Keratinocyte (primary cell): ENCODE measurements around the gene ZNF195.
"Not testable (repeated sequence)": the region's sequence is repeated elsewhere in the genome, so short reads cannot be mapped to it uniquely, and the experiment has no call there.

Source experiments
- EZH2 ChIP-seq: IDR thresholded peaks from one replicate; pipeline ENCODE4 v1.6.1; 2012; ENCODE audit warnings: inconsistent platforms, mild to moderate bottlenecking, low read length, moderate library complexity
- TF ChIP-seq, protein P1 (sequence below), 3 experiments: IDR thresholded peaks in 1 of 3; conservative IDR thresholded peaks in 1 of 3; optimal IDR thresholded peaks in 1 of 3; 2 replicates in 2 of 3; 3 replicates in 1 of 3; pipeline versions ENCODE3 to v1.5.1; 2011; ENCODE audit warnings: low read length in 3 of 3, mild to moderate bottlenecking in 3 of 3, moderate library complexity in 2 of 3, control low read depth in 1 of 3, inconsistent platforms in 1 of 3; ENCODE audit not compliant: insufficient read depth in 2 of 3; ENCODE audit errors: extremely low read depth in 1 of 3

- TF ChIP-seq, protein P1, sequence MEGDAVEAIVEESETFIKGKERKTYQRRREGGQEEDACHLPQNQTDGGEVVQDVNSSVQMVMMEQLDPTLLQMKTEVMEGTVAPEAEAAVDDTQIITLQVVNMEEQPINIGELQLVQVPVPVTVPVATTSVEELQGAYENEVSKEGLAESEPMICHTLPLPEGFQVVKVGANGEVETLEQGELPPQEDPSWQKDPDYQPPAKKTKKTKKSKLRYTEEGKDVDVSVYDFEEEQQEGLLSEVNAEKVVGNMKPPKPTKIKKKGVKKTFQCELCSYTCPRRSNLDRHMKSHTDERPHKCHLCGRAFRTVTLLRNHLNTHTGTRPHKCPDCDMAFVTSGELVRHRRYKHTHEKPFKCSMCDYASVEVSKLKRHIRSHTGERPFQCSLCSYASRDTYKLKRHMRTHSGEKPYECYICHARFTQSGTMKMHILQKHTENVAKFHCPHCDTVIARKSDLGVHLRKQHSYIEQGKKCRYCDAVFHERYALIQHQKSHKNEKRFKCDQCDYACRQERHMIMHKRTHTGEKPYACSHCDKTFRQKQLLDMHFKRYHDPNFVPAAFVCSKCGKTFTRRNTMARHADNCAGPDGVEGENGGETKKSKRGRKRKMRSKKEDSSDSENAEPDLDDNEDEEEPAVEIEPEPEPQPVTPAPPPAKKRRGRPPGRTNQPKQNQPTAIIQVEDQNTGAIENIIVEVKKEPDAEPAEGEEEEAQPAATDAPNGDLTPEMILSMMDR (optimal IDR thresholded peaks at IDR 0.05 in 1 of 3, IDR thresholded peaks at IDR 0.05 in 1 of 3, conservative IDR thresholded peaks at IDR 0.05 in 1 of 3; ENCODE audit: extremely low read depth in 1 of 3, insufficient read depth in 2 of 3, low read length in 3 of 3) = not testable (repeated sequence)
- TF ChIP-seq EZH2 = not testable (repeated sequence)
These were observed 23.4 kb upstream of the ZNF195 start for GRCh38 chr11:3402181-3402860.
